Hepatocyte (in vitro differentiated cells): Measurements from ENCODE around the gene PLVAP.

Experiments used
- CTCF ChIP-seq: fragments of 200-600 bp; sonication (generic); IDR thresholded peaks from 2 replicates; pipeline ENCODE4 v1.5.1; 2016; ENCODE audit warnings: antibody characterized with exemption, mild to moderate bottlenecking; ENCODE audit not compliant: poor library complexity
- EZH2 ChIP-seq: fragments of 200-600 bp; sonication (generic); IDR thresholded peaks from 2 replicates; pipeline ENCODE4 v1.6.1; 2016; ENCODE audit warnings: antibody characterized with exemption, mild to moderate bottlenecking, borderline replicate concordance
- EZH2phosphoT487 ChIP-seq: fragments of 200-600 bp; sonication (generic); IDR thresholded peaks from one replicate; pipeline ENCODE4 v1.6.1; 2018; ENCODE audit warnings: antibody characterized with exemption, mild to moderate bottlenecking, low read depth, moderate library complexity; ENCODE audit not compliant: unreplicated experiment, severe bottlenecking

DNA sequence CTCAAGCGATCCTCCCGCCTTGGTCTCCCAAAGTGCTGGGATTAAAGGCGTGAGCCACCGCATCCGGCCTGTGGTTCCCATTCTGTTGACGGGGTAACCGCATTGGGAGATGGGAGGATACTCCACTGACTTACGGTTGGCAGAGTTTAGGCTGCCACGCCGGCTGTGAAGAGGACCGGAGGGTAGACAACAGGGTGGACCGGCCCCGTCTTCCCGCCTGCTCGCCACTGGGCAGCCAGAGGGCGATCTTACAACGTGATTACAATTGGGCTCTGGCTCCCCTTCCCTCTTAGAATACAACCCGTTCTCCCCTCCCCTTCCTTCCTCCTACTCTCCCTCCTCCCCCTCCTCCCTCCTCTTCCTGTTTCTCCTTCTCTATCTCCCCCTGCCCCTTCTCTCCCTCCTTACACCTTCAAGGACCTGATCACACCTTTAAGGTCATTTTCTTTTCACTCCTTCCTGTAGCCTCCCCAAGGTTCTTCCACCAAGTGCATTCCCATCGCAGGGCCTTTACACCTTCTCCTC, 17.8 kb upstream of the PLVAP start:
- TF ChIP-seq CTCF (peak; percentile 50), EZH2 (no peak), EZH2phosphoT487 (no peak)
